SK-N-SH (cell line): ENCODE data around the gene DFFB.

Experiments
- CTCF ChIP-seq: fragments of 200-600 bp; sonication (generic); IDR thresholded peaks from 2 replicates; pipeline ENCODE4 v1.6.1; 2017; ENCODE audit warnings: antibody characterized with exemption, mild to moderate bottlenecking, moderate library complexity
- EP300 ChIP-seq, 2 experiments: IDR thresholded peaks; 2 replicates each; pipeline versions ENCODE4 v1.4.0 to v1.6.1; 2012; ENCODE audit warnings: borderline replicate concordance in 1 of 2, low read depth in 1 of 2, low read length in 1 of 2
- IRF3 ChIP-seq: fragments of 150-350 bp; IDR thresholded peaks from 2 replicates; pipeline ENCODE4 v1.6.1; 2016; ENCODE audit warnings: mild to moderate bottlenecking, low read depth, low read length
- MAX ChIP-seq: IDR thresholded peaks from 2 replicates; pipeline ENCODE4 v1.4.0; 2012; ENCODE audit warnings: low read depth
- NRF1 ChIP-seq: IDR thresholded peaks from 2 replicates; pipeline ENCODE4 v1.6.1; 2012; ENCODE audit warnings: low read depth, mild to moderate bottlenecking, low read length
- POLR2AphosphoS5 ChIP-seq: IDR thresholded peaks from 2 replicates; pipeline ENCODE4 v1.6.1; 2012; ENCODE audit warnings: low read depth, low read length
- RAD21 ChIP-seq: IDR thresholded peaks from 2 replicates; pipeline ENCODE4 v1.6.1; 2012; ENCODE audit warnings: mild to moderate bottlenecking, low read length
- TEAD4 ChIP-seq: IDR thresholded peaks from 2 replicates; pipeline ENCODE4 v1.4.0; 2012; ENCODE audit warnings: mild to moderate bottlenecking, borderline replicate concordance; ENCODE audit not compliant: insufficient read depth
- ZBTB33 ChIP-seq: IDR thresholded peaks from 2 replicates; pipeline ENCODE4 v1.4.0; 2012; ENCODE audit warnings: low read depth, borderline replicate concordance

- no peak for TF ChIP-seq CTCF
- no peak for TF ChIP-seq IRF3
- no peak for TF ChIP-seq POLR2AphosphoS5
- TF ChIP-seq RAD21 = no peak
- no peak for TF ChIP-seq EP300 (IDR thresholded peaks at IDR 0.05; ENCODE audit: borderline replicate concordance in 1 of 2, low read depth in 1 of 2, low read length in 1 of 2)
- TF ChIP-seq NRF1 = no peak
- TF ChIP-seq MAX = no peak
- TF ChIP-seq TEAD4 = no peak
- TF ChIP-seq ZBTB33 = no peak
These were observed 65.6 kb downstream of the DFFB start for GRCh38 chr1:3922851-3923250.
